Measurements from ENCODE around the gene MELK.

Gene MELK

DNA sequence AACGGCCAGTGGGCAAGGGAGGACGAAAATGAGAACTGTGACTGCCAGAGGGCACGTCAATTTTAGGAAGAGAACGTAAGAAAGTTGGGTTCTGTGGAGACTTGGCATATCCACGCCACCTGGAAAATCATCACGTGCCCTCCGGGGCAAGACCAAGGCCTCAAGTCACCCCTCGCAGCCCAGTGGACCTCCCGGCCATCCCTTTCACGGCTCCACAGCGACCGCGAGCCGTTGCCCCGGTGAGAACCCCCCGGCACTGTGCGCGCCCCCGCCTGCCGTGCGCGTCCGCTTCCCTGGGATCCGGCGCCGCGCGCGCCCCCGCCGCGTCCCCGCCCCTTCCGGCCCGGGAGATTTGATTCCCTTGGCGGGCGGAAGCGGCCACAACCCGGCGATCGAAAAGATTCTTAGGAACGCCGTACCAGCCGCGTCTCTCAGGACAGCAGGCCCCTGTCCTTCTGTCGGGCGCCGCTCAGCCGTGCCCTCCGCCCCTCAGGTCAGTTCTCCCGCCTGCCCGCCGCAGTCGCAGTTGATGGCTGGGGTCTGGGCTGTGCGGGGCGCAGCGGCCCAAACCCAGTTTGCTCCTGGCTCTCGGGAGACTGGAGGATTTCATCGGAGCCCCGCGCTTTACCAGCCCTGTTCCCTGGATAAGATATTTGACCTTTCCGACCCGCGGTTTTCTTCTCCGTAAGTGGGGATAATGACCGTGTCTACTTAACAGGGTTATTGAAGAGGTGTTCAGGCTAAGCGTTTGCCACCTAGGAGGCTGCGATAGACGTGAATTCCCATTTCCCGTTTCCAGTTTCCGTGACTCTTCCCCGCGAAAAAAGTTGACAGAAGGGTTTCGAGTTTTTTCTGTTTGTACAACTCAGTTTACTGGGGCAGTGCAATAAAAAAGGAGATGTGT is at the start of gene MELK:
Gene MELK, plus strand, starts transcription at position 381 of the 904 bp plus-strand sequence. CDS start 8,787 bp downstream, outside the sequence.
- TF ChIP-seq, protein P1, sequence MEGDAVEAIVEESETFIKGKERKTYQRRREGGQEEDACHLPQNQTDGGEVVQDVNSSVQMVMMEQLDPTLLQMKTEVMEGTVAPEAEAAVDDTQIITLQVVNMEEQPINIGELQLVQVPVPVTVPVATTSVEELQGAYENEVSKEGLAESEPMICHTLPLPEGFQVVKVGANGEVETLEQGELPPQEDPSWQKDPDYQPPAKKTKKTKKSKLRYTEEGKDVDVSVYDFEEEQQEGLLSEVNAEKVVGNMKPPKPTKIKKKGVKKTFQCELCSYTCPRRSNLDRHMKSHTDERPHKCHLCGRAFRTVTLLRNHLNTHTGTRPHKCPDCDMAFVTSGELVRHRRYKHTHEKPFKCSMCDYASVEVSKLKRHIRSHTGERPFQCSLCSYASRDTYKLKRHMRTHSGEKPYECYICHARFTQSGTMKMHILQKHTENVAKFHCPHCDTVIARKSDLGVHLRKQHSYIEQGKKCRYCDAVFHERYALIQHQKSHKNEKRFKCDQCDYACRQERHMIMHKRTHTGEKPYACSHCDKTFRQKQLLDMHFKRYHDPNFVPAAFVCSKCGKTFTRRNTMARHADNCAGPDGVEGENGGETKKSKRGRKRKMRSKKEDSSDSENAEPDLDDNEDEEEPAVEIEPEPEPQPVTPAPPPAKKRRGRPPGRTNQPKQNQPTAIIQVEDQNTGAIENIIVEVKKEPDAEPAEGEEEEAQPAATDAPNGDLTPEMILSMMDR (IDR thresholded peaks at IDR 0.05), result no peak

DNA sequence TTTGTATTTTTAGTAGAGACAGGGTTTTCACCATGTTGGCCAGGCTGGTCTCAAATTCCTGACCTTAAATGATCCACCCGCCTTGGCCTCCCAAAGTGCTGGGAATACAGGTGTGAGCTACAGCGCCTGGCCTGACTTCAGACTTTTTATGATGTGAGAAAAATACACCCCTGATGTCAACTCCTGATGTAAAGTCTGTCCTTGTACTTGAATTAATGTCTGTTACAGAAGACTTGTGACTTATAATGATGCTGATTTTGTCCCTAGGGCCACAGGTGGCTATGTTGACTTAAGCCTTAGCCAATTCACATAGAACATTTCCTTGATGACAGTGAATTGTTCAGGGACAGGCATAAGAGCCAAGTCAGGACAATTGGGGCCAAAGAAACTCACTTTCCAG is 42.5 kb upstream of the MELK start:
- TF ChIP-seq, protein P1 (IDR thresholded peaks at IDR 0.05), result no peak

DNA sequence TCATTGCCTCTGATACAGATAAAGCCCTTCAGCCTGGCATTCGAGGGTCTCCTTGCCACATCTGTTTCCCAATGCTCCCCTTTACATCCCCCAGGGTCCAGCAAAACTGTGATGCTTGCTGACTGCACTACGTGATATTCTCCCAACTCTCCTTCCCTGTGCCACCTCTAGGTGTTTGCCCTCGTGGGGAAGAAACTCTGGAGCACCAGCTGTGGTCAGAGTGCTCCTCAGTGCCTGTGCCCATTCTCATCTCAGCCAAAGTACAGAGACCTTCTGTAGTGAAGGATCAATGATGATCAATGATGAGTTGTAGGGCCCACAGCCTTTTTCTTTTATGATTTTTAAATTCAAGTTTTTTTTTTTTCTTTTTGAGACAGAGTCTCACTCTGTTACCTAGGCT is 40.3 kb upstream of the MELK start:
- TF ChIP-seq, protein P1 (IDR thresholded peaks at IDR 0.05), result no peak

DNA sequence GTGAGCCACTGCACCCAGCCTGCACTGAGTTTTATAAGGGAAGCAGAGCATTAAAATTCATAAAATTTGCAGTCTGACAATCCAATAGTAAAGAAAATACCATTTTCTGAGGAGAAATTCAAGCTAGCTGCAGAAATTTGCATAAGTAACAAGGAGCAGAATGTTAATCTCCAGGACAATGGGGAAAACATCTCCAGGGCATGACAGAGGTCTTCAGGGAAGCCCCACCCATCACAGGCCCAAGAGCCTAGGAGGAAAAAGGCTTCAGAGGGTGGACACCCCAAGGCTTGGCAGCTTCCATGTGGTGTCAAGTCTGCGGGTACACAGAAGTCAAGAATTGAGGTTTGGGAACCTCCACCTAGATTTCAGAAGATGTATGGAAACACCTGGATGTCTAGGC is 37.6 kb upstream of the MELK start:
- TF ChIP-seq, protein P1 (IDR thresholded peaks at IDR 0.05), result no peak

DNA sequence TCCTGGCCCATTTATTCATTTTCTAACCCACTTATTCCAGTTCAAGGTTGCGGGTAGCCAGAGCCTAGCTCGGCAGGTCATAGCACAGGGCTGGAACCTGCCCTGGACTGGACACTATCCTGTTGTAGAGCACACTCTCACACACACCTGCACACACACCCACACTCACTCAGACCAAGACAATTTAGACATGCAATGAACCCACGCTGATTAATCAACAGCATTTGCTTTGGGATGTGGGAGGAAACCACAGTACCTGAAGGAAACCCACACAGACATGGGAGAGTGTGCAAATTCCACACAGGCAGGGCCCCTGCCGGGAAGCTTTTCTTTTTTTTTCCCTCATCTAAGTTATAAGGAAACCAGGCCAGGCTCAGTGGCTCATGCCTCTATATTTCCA is 34.8 kb upstream of the MELK start:
- TF ChIP-seq, protein P1 (IDR thresholded peaks at IDR 0.05), result no peak

DNA sequence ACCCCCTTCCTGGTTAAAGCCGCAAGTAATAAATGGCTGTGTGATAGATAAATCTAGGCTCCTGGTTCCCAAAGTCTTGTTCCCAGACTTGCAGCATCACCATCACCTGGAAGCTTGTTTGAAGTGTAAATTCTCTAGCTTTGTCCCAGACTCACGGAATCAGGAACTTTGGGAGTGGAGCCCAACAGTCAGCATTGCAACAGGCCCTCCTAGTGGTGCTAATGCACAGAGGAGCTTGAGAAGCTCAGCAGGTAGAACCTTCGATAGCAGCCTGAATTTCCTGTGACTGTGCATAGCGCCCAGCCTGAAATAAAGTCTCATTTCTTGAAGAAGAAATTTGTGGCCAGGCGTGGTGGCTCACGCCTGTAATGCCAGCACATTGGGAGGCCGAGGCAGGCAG is 30.3 kb upstream of the MELK start:
- TF ChIP-seq, protein P1 (IDR thresholded peaks at IDR 0.05), result no peak

DNA sequence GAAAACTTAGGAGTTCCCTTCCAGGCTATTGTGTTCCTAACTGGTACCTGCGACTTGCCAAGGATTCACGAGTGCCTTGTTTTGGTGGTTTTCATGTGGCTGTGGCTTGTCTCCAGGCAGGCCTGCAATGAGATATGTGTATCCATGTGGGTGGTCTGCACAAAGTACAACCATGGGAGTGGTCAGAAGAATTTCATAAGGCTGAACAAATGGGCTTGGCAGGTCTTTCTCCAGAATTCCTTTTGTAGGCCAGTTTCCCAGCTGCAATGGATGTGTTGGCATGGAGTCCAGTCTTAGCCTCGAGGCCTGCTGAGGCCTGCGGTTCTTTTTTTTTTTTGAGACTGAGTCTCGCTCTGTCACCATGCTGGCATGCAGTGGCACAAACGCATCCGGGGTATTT is 28.8 kb upstream of the MELK start:
- TF ChIP-seq, protein P1 (IDR thresholded peaks at IDR 0.05), result no peak
